ENCODE measurements around the gene ELOVL6.

ELOVL6 gene

DNA sequence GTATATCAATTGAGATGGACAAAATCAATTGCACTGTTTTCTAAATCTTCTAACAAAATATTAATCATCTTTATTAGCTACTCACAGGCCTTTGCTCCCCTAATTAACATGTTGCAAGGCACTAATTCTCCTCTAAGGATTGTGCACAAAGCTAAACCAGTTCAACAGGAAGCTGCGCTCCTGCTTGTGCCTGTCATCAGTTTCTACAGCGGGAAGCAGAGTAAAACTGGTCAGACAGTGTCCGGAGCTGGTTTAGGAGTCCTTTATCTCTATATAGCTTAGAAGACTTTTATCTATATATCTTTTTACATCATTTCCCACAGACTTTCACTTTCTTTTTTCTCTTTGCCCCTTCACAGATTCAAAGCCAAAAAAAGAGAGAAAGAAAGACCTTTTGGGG lies 79.1 kb downstream of the ELOVL6 start:
- Mint-ChIP-seq H3K27me3 (ENCODE audit: low read depth) (no peaks in the 10 kb centered on the region), H3K9me3 (no peaks in the 10 kb centered on the region), H3K4me1 (peaks cover 5% of the 10 kb centered on the region), H3K27ac (peak overlapping the region in 2 of 3 experiments; percentile 35 to 59), H3K36me3 (ENCODE audit: low read depth) (peaks cover 27% of the 10 kb centered on the region), H3K4me3 (no peak overlapping the region)
- TF ChIP-seq, protein P1, sequence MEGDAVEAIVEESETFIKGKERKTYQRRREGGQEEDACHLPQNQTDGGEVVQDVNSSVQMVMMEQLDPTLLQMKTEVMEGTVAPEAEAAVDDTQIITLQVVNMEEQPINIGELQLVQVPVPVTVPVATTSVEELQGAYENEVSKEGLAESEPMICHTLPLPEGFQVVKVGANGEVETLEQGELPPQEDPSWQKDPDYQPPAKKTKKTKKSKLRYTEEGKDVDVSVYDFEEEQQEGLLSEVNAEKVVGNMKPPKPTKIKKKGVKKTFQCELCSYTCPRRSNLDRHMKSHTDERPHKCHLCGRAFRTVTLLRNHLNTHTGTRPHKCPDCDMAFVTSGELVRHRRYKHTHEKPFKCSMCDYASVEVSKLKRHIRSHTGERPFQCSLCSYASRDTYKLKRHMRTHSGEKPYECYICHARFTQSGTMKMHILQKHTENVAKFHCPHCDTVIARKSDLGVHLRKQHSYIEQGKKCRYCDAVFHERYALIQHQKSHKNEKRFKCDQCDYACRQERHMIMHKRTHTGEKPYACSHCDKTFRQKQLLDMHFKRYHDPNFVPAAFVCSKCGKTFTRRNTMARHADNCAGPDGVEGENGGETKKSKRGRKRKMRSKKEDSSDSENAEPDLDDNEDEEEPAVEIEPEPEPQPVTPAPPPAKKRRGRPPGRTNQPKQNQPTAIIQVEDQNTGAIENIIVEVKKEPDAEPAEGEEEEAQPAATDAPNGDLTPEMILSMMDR (IDR thresholded peaks at IDR 0.05; ENCODE audit: unreplicated experiment in 3 of 3), result no peak

DNA sequence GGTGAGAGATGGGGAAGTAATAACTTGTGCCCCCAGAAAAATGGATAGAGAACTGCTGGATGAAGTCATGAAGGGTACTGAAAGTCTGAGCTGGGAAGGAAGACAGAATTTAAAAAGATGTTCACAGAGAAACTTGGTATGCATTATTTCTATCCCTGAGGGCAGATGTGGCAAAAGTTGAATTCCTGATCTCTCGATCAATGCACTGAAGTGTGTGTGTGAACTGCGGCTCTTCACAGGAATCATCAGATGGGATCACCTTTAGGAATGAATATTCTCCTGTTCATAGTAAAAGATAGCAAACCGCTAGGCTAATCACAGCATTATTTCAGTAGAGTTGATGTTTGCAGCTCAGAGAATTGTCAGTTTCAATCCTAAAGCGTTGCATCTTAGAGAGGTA lies 86.4 kb downstream of the ELOVL6 start:
- H3K27ac Mint-ChIP-seq, result no peak overlapping the region
- H3K4me1 Mint-ChIP-seq, result peaks cover 8% of the 10 kb centered on the region
- no peak overlapping the region for H3K4me3 Mint-ChIP-seq
- no peaks in the 10 kb centered on the region for H3K27me3 Mint-ChIP-seq (ENCODE audit: low read depth)
- H3K36me3 Mint-ChIP-seq (ENCODE audit: low read depth), result peaks cover 28% of the 10 kb centered on the region
- TF ChIP-seq, protein P1 (IDR thresholded peaks at IDR 0.05; ENCODE audit: unreplicated experiment in 3 of 3), result no peak
- no peaks in the 10 kb centered on the region for H3K9me3 Mint-ChIP-seq

DNA sequence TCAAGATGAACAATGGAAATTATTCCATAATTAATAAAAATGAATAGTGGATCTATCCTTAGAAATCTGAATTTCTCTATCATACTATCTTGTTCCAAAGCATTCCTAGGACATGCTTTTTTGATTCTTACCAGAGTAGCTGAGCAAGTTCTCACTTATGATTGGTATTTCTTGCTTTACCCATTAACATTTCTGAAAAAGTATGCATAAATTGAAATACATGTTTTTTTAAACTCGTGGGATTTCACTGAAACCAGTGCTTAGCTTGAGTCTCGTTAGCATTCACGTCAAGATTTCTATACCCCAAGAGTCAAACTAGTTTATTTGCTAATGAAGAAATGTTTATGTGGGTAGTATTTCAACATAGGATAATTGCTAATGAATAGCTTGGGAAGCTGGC lies 89.0 kb downstream of the ELOVL6 start:
- Mint-ChIP-seq H3K4me3 (no peak overlapping the region), H3K27ac (no peak overlapping the region), H3K27me3 (ENCODE audit: low read depth) (no peaks in the 10 kb centered on the region), H3K9me3 (no peaks in the 10 kb centered on the region), H3K4me1 (peaks cover 9% of the 10 kb centered on the region), H3K36me3 (ENCODE audit: low read depth) (peaks cover 14% of the 10 kb centered on the region)
- TF ChIP-seq, protein P1 (IDR thresholded peaks at IDR 0.05; ENCODE audit: unreplicated experiment in 3 of 3), result no peak

DNA sequence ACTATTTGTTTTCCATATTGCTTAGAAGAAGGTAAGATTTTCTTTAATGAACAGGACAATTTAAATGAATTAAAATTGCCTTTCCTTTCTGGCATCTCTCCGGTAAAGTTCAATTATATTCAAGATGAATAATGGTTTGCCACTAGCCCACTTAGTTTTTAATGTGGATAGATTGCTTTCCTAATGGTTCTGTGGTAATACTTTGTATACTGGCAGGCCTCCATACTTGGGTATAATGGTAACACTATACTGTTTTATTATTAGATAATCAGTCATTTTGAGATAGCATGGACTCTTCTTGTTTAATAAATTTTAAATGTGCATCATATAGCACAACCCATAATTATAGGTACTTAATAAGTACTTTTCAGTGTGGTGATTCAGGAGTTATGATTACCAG lies 89.5 kb downstream of the ELOVL6 start:
- Mint-ChIP-seq H3K27me3 (ENCODE audit: low read depth) (no peaks in the 10 kb centered on the region), H3K27ac (no peak overlapping the region), H3K4me1 (peaks cover 9% of the 10 kb centered on the region), H3K4me3 (no peak overlapping the region), H3K9me3 (no peaks in the 10 kb centered on the region), H3K36me3 (ENCODE audit: low read depth) (peaks cover 18% of the 10 kb centered on the region)
- TF ChIP-seq, protein P1 (IDR thresholded peaks at IDR 0.05; ENCODE audit: unreplicated experiment in 3 of 3), result no peak

DNA sequence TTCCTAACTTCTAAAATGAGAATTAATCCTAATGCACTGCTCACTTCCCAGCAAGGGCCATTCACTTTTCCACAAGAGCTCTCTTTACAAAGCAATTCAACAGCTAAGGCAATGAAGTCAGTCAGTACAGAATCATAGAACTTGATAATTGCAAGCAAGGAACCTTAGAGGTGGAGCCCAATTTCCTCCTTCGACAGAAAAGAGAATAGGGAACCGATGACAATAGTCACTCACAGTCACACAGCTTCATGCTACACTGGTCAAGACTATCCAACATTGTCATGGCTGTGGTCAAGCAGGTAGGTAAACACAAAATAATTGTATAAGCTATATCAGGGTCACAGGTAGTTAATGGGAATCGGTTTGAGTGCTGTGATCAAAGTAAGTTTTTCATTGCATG lies 90.0 kb downstream of the ELOVL6 start:
- no peak overlapping the region for H3K4me3 Mint-ChIP-seq
- TF ChIP-seq, protein P1 (IDR thresholded peaks at IDR 0.05; ENCODE audit: unreplicated experiment in 3 of 3), result no peak
- peaks cover 9% of the 10 kb centered on the region for H3K4me1 Mint-ChIP-seq
- H3K27me3 Mint-ChIP-seq (ENCODE audit: low read depth), result no peaks in the 10 kb centered on the region
- H3K27ac Mint-ChIP-seq, result peak overlapping the region in 1 of 3 experiments; percentile 50
- peaks cover 20% of the 10 kb centered on the region for H3K36me3 Mint-ChIP-seq (ENCODE audit: low read depth)
- no peaks in the 10 kb centered on the region for H3K9me3 Mint-ChIP-seq

DNA sequence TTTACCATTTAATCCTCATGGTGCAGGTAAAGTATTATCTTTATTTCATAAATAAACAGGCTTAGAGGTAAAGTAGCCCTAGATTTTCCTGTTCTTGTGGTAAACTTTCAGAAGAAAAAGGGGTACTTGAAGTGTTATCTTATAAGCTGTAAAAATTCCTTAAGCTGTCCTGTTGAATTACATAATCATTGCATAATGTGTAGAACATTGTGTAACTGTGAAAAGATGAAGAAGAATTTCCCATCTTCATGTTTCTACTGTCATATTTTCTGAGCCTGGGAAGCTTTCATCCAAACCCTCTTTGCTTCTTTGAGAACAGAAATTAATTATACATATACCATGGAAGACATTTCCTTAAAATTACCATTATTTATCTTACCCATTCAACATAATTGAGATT lies 90.5 kb downstream of the ELOVL6 start:
- H3K27me3 Mint-ChIP-seq (ENCODE audit: low read depth), result no peaks in the 10 kb centered on the region
- TF ChIP-seq, protein P1 (IDR thresholded peaks at IDR 0.05; ENCODE audit: unreplicated experiment in 3 of 3), result no peak
- H3K4me1 Mint-ChIP-seq, result peaks cover 9% of the 10 kb centered on the region
- no peak overlapping the region for H3K27ac Mint-ChIP-seq
- H3K4me3 Mint-ChIP-seq, result no peak overlapping the region
- H3K9me3 Mint-ChIP-seq, result no peaks in the 10 kb centered on the region
- H3K36me3 Mint-ChIP-seq (ENCODE audit: low read depth), result peaks cover 25% of the 10 kb centered on the region
